ENCODE results near the gene UTP14C.

DNA sequence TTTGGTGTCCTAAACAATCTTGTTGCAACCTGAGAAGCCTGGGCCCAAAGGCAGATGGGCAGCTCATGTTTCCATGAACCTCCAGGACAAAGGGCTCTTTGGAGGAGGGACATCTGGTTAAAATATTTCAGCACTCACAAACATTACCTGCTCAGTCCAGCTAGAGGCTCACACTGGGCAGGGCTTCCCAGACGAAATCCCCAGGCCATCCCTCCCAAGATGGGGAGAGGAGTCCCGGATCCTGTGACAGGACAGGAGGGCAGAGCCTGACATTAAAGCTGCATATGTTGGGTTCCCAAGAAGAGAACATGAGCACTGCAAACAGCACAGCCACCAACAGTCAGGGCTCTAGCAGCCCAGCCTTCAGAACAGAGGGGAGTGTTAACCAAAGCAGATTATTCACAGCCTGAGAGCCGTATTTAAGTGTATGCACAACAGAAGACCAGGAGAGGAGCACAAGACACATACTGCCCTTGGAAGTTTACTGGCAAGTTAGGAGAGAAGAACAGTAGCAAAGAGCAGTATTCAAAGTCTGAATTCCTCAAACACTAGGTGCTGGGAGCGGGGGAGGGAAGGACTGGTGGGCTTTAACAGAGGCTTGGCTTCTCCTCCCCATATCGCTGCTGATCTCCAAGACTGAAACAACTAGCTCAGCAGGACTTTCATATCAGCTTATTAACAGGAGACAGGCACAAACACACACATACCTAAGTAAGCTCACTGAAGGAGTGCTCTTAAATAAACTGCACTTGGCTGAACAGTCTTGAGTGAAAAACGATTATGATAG lies 25.6 kb upstream of the UTP14C start:
- no peak for TF ChIP-seq CTCF (IDR thresholded peaks at IDR 0.05; ENCODE audit: extremely low read depth in 1 of 2, insufficient read depth in 1 of 2, low read depth in 1 of 2, low read length in 2 of 2)
- no peak for TF ChIP-seq EZH2 (IDR thresholded peaks at IDR 0.05; ENCODE audit: borderline replicate concordance, low read depth, low read length, severe bottlenecking)
- TF ChIP-seq POLR2A (IDR thresholded peaks at IDR 0.05; ENCODE audit: low read depth, low read length), result no peak
- TF ChIP-seq POLR2AphosphoS5 (IDR thresholded peaks at IDR 0.05; ENCODE audit: insufficient read depth, low read depth, low read length), result no peak
- TF ChIP-seq, protein P1, sequence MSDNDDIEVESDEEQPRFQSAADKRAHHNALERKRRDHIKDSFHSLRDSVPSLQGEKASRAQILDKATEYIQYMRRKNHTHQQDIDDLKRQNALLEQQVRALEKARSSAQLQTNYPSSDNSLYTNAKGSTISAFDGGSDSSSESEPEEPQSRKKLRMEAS (IDR thresholded peaks at IDR 0.05; ENCODE audit: insufficient read depth, insufficient read length), result no peak

All from endothelial cell of umbilical vein (primary cell).